ENCODE results near the gene NCKAP5.

The NCKAP5 gene

DNA sequence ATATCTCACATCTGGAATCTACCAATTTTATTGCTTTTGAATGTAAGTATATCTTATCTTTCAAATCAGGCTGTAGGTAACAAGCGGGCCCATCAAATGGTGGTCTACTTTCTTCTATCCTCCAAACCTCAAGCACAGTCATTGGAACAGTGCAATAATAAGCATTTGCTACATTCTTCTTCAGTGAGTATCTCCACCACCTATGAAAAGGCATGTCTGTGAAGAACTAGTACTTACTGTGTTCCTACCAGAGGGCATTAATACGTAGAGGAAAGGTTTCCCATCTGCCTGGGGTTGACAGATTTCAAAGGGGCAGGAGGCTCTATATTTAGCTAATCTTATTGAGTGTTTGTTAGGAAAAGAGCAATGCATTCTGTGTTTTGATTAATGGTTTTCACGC lies 411.1 kb downstream of the NCKAP5 start:
- no peak for DNase-seq
- no peak for TF ChIP-seq CTCF (IDR thresholded peaks at IDR 0.05; ENCODE audit: low read depth, low read length)
- Histone ChIP-seq H3K9me3 (no peaks in the 10 kb centered on the region), H3K4me1 (no peaks in the 10 kb centered on the region), H3K27me3 (no peaks in the 10 kb centered on the region), H3K4me3 (ENCODE audit: low read depth, low read length) (no peak overlapping the region), H3K36me3 (no peaks in the 10 kb centered on the region)

DNA sequence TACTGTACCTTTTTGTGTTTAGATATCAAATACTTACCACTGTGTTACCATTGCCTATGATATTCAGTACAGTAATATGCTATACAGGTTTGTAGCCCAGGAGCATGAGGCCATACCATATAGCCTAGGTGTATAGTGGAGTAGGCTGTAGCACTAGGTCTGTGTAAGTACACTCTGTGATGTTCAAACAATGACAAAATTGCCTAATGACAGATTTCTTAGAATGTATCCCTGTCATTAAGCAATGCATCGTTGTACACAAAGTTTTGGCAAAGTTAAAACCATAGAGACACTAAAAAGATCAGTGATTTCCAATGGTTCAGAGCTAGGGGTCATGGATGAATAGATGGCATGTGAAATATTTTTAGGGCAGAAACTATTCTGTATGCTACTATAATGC lies 415.5 kb downstream of the NCKAP5 start:
- Histone ChIP-seq H3K36me3 (no peaks in the 10 kb centered on the region), H3K27me3 (no peaks in the 10 kb centered on the region), H3K9me3 (no peaks in the 10 kb centered on the region), H3K4me3 (ENCODE audit: low read depth, low read length) (no peak overlapping the region), H3K4me1 (no peaks in the 10 kb centered on the region)
- no peak for TF ChIP-seq CTCF (IDR thresholded peaks at IDR 0.05; ENCODE audit: low read depth, low read length)
- DNase-seq = no peak

- no peak for TF ChIP-seq CTCF (IDR thresholded peaks at IDR 0.05; ENCODE audit: low read depth, low read length)
- no peaks in the 10 kb centered on the region for H3K36me3 ChIP-seq
- no peaks in the 10 kb centered on the region for H3K9me3 ChIP-seq
Observed at GRCh38 chr2:133148187-133148586, 420.1 kb downstream of the NCKAP5 start.

GRCh38 chr2:133146893-133147292 lies 421.4 kb downstream of the NCKAP5 start:
- no peak for TF ChIP-seq CTCF (IDR thresholded peaks at IDR 0.05; ENCODE audit: low read depth, low read length)

More at GRCh38 chr2:133148187-133148586, 420.1 kb downstream of the NCKAP5 start:
- H3K4me3 ChIP-seq (ENCODE audit: low read depth, low read length) = no peak overlapping the region
- H3K27me3 ChIP-seq = no peaks in the 10 kb centered on the region
- H3K4me1 ChIP-seq = no peaks in the 10 kb centered on the region
- DNase-seq = no peak

GRCh38 chr2:133143645-133144044 lies 424.6 kb downstream of the NCKAP5 start:
- no peak for DNase-seq
- no peak for TF ChIP-seq CTCF (IDR thresholded peaks at IDR 0.05; ENCODE audit: low read depth, low read length)
- H3K4me1 ChIP-seq = no peaks in the 10 kb centered on the region
- no peaks in the 10 kb centered on the region for H3K27me3 ChIP-seq
- H3K4me3 ChIP-seq (ENCODE audit: low read depth, low read length) = no peak overlapping the region
- H3K36me3 ChIP-seq = no peaks in the 10 kb centered on the region
- no peaks in the 10 kb centered on the region for H3K9me3 ChIP-seq

More at GRCh38 chr2:133146893-133147292, 421.4 kb downstream of the NCKAP5 start:
- no peaks in the 10 kb centered on the region for H3K9me3 ChIP-seq
- DNase-seq = no peak
- H3K27me3 ChIP-seq = no peaks in the 10 kb centered on the region
- no peaks in the 10 kb centered on the region for H3K4me1 ChIP-seq
- H3K4me3 ChIP-seq (ENCODE audit: low read depth, low read length) = no peak overlapping the region
- H3K36me3 ChIP-seq = no peaks in the 10 kb centered on the region

DNA sequence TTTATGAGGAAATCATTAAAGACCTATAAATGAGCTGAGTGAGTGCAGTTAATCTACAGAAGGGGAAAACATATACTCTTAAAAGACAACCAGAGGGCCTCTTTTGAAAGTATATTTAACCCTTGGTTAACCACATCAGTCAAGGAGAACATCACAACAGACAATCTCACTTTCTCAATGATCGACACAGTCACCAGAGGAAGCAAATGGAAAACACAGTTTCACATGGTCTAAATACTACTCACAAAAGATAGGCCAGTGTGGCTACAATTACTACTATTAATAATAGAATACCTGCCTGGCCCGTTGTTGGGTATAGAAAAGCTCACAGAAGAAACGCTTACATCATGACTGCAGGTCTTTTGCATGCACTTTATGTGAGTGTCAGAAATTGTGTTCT lies 426.2 kb downstream of the NCKAP5 start:
- no peaks in the 10 kb centered on the region for H3K27me3 ChIP-seq
- no peak for DNase-seq
- H3K9me3 ChIP-seq = no peaks in the 10 kb centered on the region
- TF ChIP-seq CTCF (IDR thresholded peaks at IDR 0.05; ENCODE audit: low read depth, low read length) = no peak
- H3K36me3 ChIP-seq = no peaks in the 10 kb centered on the region
- no peaks in the 10 kb centered on the region for H3K4me1 ChIP-seq
- no peak overlapping the region for H3K4me3 ChIP-seq (ENCODE audit: low read depth, low read length)

All from BE2C (cell line).